ENCODE measurements around the gene RIN3.

GRCh38 chr14:92471919-92472318 lies 41.7 kb upstream of the RIN3 start:
- TF ChIP-seq CTCF (IDR thresholded peaks at IDR 0.05 in 2 of 3, conservative IDR thresholded peaks at IDR 0.05 in 1 of 3; ENCODE audit: control insufficient read depth in 2 of 3, extremely low read depth in 1 of 3, insufficient read depth in 1 of 3, low read depth in 3 of 3, low read length in 3 of 3) (no peak), SPI1 (IDR thresholded peaks at IDR 0.05; ENCODE audit: borderline replicate concordance, insufficient read depth, low read depth, low read length) (no peak), EGR1 (IDR thresholded peaks at IDR 0.05; ENCODE audit: borderline replicate concordance in 1 of 2, low read depth in 2 of 2, low read length in 2 of 2) (no peak), SMC3 (IDR thresholded peaks at IDR 0.05; ENCODE audit: borderline replicate concordance, low read length) (no peak), EZH2 (IDR thresholded peaks at IDR 0.05; ENCODE audit: borderline replicate concordance, control insufficient read depth, low read depth, low read length) (no peak), BHLHE40 (IDR thresholded peaks at IDR 0.05; ENCODE audit: borderline replicate concordance in 1 of 2, low read depth in 2 of 2, low read length in 1 of 2) (no peak), CREM (IDR thresholded peaks at IDR 0.05; ENCODE audit: low read depth) (no peak), MLLT1 (IDR thresholded peaks at IDR 0.05) (no peak), HDAC6 (IDR thresholded peaks at IDR 0.05; ENCODE audit: unreplicated experiment) (no peak), RBBP5 (conservative IDR thresholded peaks at IDR 0.05) (no peak), CHD1 (IDR thresholded peaks at IDR 0.05; ENCODE audit: low read depth, low read length) (no peak), ATF7 (IDR thresholded peaks at IDR 0.05; ENCODE audit: low read depth) (no peak)
